Astrocyte of the hippocampus (primary cell): ENCODE data around the gene DNAJA4.

ENCODE experiments used
- DNase-seq: peaks from one replicate; pipeline ENCODE4 v3.0.0; 2011; ENCODE audit warnings: low read depth, low spot score

DNAJA4 gene

GRCh38 chr15:78315686-78316282 is 51.4 kb downstream of the DNAJA4 start:
- peak; percentile 11 for DNase-seq

- no peak for DNase-seq
Observed at GRCh38 chr15:78316283-78317083, 52.1 kb downstream of the DNAJA4 start.

- no peak for DNase-seq
Observed at GRCh38 chr15:78317145-78317836, 52.9 kb downstream of the DNAJA4 start.

GRCh38 chr15:78319588-78319987 is 55.2 kb downstream of the DNAJA4 start:
- DNase-seq: no peak

- DNase-seq: no peak
Observed at GRCh38 chr15:78320183-78320582, 55.8 kb downstream of the DNAJA4 start.

GRCh38 chr15:78321041-78321570 is 56.7 kb downstream of the DNAJA4 start:
- DNase-seq: no peak

GRCh38 chr15:78321786-78322185 is 57.4 kb downstream of the DNAJA4 start:
- DNase-seq: no peak

GRCh38 chr15:78322243-78322642 is 57.9 kb downstream of the DNAJA4 start:
- peak; percentile 84 for DNase-seq

GRCh38 chr15:78322724-78323521 is 58.6 kb downstream of the DNAJA4 start:
- no peak for DNase-seq

- DNase-seq: no peak
Observed at GRCh38 chr15:78323693-78324092, 59.3 kb downstream of the DNAJA4 start.

GRCh38 chr15:78324144-78324543 is 59.8 kb downstream of the DNAJA4 start:
- DNase-seq: no peak

- DNase-seq: peak; percentile 82
Observed at GRCh38 chr15:78325092-78325843, 60.9 kb downstream of the DNAJA4 start.

- no peak for DNase-seq
Observed at GRCh38 chr15:78327466-78327865, 63.1 kb downstream of the DNAJA4 start.

GRCh38 chr15:78329625-78330024 is 65.3 kb downstream of the DNAJA4 start:
- no peak for DNase-seq
